Measurements from ENCODE around the gene MYZAP.

Gene MYZAP

GRCh38 chr15:57656434-57656833 is 64.7 kb downstream of the MYZAP start:
- H3K4me3 ChIP-seq (replicated peaks in 1 of 2; ENCODE audit: low read depth in 2 of 2, low read length in 2 of 2) = no peak overlapping the region
- TF ChIP-seq CTCF (IDR thresholded peaks at IDR 0.05; ENCODE audit: low read depth, low read length) = no peak
- DNase-seq (ENCODE audit: low read depth in 2 of 2) = no peak

- no peak overlapping the region for H3K4me3 ChIP-seq (replicated peaks in 1 of 2; ENCODE audit: low read depth in 2 of 2, low read length in 2 of 2)
- TF ChIP-seq CTCF (IDR thresholded peaks at IDR 0.05; ENCODE audit: low read depth, low read length) = no peak
- DNase-seq (ENCODE audit: low read depth in 2 of 2) = no peak
Observed at GRCh38 chr15:57657619-57658018, 65.9 kb downstream of the MYZAP start.

- TF ChIP-seq CTCF (IDR thresholded peaks at IDR 0.05; ENCODE audit: low read depth, low read length) = no peak
- DNase-seq (ENCODE audit: low read depth in 2 of 2) = no peak
- H3K4me3 ChIP-seq (replicated peaks in 1 of 2; ENCODE audit: low read depth in 2 of 2, low read length in 2 of 2) = no peak overlapping the region
Observed at GRCh38 chr15:57662091-57662744, 70.5 kb downstream of the MYZAP start.

- no peak for DNase-seq (ENCODE audit: low read depth in 2 of 2)
- TF ChIP-seq CTCF (IDR thresholded peaks at IDR 0.05; ENCODE audit: low read depth, low read length) = no peak
Observed at GRCh38 chr15:57662802-57663201, 71.1 kb downstream of the MYZAP start.

GRCh38 chr15:57663262-57663661 is 71.6 kb downstream of the MYZAP start:
- no peak overlapping the region for H3K4me3 ChIP-seq (replicated peaks in 1 of 2; ENCODE audit: low read depth in 2 of 2, low read length in 2 of 2)
- TF ChIP-seq CTCF (IDR thresholded peaks at IDR 0.05; ENCODE audit: low read depth, low read length) = no peak
- DNase-seq (ENCODE audit: low read depth in 2 of 2) = no peak

More at GRCh38 chr15:57662802-57663201, 71.1 kb downstream of the MYZAP start:
- no peak overlapping the region for H3K4me3 ChIP-seq (replicated peaks in 1 of 2; ENCODE audit: low read depth in 2 of 2, low read length in 2 of 2)

- H3K4me3 ChIP-seq (replicated peaks in 1 of 2; ENCODE audit: low read depth in 2 of 2, low read length in 2 of 2) = no peak overlapping the region
- no peak for DNase-seq (ENCODE audit: low read depth in 2 of 2)
- TF ChIP-seq CTCF (IDR thresholded peaks at IDR 0.05; ENCODE audit: low read depth, low read length) = no peak
Observed at GRCh38 chr15:57665194-57665593, 73.5 kb downstream of the MYZAP start.

- TF ChIP-seq CTCF (IDR thresholded peaks at IDR 0.05; ENCODE audit: low read depth, low read length) = no peak
- no peak for DNase-seq (ENCODE audit: low read depth in 2 of 2)
- no peak overlapping the region for H3K4me3 ChIP-seq (replicated peaks in 1 of 2; ENCODE audit: low read depth in 2 of 2, low read length in 2 of 2)
Observed at GRCh38 chr15:57665939-57666338, 74.2 kb downstream of the MYZAP start.

Measured in cardiac fibroblast (primary cell).